ENCODE data around the gene KIF5A.

DNA sequence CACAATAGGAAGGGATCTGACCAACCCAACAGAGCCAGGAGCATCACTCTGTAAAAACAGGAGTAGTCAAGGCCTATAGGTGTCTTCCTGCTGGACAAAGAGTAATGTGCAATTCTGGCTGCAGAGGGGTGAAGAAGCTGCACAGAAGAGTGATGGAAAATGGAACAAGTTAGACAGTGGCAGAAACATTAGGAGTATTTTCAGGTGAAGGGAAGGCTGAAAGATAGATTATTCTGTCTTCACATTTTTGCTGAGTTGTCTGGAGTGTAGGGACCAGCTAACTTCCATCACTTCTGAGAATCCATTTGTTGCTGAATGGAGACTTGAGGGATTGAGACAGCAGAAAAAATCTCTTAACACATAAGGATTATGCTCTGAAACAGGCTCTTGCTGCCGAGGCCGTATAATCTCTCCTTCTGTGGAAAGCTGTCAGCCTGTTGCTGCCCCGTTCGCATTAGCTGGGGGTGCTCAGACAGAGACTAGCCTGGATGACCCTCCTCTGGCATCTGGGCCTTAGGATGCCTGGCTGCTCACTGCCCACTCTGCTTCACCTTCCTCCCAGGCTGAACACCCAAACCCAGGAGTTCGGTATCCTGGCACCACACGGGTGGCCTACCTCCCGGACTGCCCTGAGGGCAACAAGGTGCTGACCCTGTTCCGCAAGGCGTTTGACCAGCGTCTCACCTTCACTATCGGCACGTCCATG, 58.3 kb downstream of the KIF5A start:
- TF ChIP-seq CTCF (IDR thresholded peaks at IDR 0.05; ENCODE audit: low read depth, low read length, poor library complexity, severe bottlenecking) (no peak), EZH2phosphoT487 (IDR thresholded peaks at IDR 0.05; ENCODE audit: borderline replicate concordance, low read length) (no peak)
